Effector memory CD4-positive, alpha-beta T cell (primary cell): Measurements from ENCODE around the gene LIN37.
"Not testable (repeated sequence)": the region's sequence is repeated elsewhere in the genome, so short reads cannot be mapped to it uniquely, and the experiment has no call there.

Source experiments
- DNase-seq, 3 donors: peaks; one replicate each; pipeline ENCODE4 v3.0.0-alpha.2; 2020
- H3K27ac ChIP-seq: 2 replicates; pipeline ENCODE4 v1.7.0; 2013; ENCODE audit warnings: mild to moderate bottlenecking, low read length, moderate library complexity; ENCODE audit not compliant: insufficient read depth, poor library complexity, severe bottlenecking
- H3K27me3 ChIP-seq: replicated peaks from 2 replicates; pipeline ENCODE4 v1.7.0; 2013; ENCODE audit warnings: mild to moderate bottlenecking, low read length; ENCODE audit not compliant: insufficient read depth, control insufficient read depth, poor library complexity, severe bottlenecking
- H3K36me3 ChIP-seq: 2 replicates; pipeline ENCODE4 v1.7.0; 2013; ENCODE audit warnings: mild to moderate bottlenecking, low read length, moderate library complexity; ENCODE audit not compliant: control insufficient read depth, insufficient read depth
- H3K4me1 ChIP-seq: 2 replicates; pipeline ENCODE4 v1.7.0; 2013; ENCODE audit warnings: low read length, mild to moderate bottlenecking; ENCODE audit not compliant: control insufficient read depth, insufficient read depth, poor library complexity, severe bottlenecking
- H3K4me3 ChIP-seq: 2 replicates; pipeline ENCODE4 v1.7.0; 2013; ENCODE audit warnings: low read length, low read depth, mild to moderate bottlenecking; ENCODE audit not compliant: insufficient read depth, poor library complexity, severe bottlenecking
- H3K9me3 ChIP-seq: 2 replicates; pipeline ENCODE4 v1.7.0; 2013; ENCODE audit warnings: mild to moderate bottlenecking, low read length, moderate library complexity; ENCODE audit not compliant: control insufficient read depth

The LIN37 gene

DNA sequence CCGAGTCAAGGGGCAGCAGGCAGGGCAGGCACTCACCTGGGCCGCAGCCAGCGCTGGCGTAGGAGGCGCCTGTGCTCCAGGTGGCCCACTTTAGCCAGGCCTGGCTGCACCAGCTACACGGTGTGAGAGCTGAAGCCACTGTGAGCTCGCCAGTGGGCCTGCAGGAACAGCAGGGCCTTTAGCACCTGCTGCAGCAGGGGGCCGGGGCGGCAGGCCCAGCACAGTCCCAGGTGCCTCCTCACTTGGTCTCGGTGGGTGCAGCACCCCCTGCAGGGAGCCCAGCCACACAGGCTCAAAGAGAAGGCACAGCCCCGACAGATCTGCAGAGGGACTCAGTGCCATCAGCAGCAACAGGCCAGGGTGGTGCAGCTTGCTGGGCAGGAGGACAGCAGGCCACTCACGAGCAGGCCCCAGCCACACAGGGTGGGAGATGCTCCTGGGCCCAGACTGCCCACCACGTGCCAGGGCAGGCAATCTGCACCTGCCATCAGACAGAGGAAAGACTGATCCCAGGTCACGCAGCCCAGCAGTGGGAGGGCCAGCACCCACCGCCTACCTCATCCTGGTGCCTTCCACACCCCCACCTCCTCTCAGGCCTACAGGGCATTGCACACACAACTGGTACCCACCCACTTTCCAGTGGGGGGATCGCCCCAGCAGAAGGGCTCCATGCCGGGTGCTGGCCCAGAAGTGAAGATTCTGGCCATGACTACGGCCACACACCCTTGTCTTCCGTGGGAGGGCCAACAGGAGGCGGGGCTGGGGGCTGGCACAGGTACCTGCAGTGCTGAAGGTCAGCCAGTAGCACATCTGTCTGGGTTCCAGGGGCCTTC, 42.8 kb downstream of the LIN37 start:
- Histone ChIP-seq H3K4me3 (no peak overlapping the region), H3K27ac (no peak overlapping the region), H3K36me3 (no peaks in the 10 kb centered on the region), H3K4me1 (no peaks in the 10 kb centered on the region), H3K27me3 (no peaks in the 10 kb centered on the region), H3K9me3 (no peaks in the 10 kb centered on the region)
- no peak for DNase-seq

DNA sequence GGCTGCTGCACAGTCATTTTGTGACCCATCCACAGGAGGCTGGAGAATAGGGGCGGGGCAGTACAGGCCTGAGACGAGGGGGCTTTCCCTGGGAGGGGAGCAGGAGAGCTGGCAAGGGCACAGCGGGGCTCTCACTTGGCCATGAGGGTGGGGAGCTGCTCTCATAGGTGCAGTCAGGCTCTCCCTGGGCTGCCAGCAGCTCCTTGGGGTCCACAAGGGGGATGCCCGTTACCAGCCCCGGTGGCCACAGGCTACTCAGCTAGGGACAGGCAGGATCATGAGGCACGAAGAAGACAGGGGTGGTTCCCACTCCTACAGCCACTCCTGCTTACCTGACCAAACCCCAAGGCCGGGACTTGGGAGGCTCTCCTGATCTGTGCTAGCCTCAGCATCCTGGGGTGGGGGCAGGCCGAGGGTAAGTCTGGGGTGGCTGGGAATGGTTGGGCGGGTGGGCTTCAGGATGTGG, 43.5 kb downstream of the LIN37 start:
- no peaks in the 10 kb centered on the region for H3K9me3 ChIP-seq
- H3K4me3 ChIP-seq, result no peak overlapping the region
- H3K36me3 ChIP-seq, result no peaks in the 10 kb centered on the region
- DNase-seq, result no peak
- H3K4me1 ChIP-seq, result no peaks in the 10 kb centered on the region
- H3K27ac ChIP-seq, result no peak overlapping the region
- H3K27me3 ChIP-seq, result peaks cover 2% of the 10 kb centered on the region

DNA sequence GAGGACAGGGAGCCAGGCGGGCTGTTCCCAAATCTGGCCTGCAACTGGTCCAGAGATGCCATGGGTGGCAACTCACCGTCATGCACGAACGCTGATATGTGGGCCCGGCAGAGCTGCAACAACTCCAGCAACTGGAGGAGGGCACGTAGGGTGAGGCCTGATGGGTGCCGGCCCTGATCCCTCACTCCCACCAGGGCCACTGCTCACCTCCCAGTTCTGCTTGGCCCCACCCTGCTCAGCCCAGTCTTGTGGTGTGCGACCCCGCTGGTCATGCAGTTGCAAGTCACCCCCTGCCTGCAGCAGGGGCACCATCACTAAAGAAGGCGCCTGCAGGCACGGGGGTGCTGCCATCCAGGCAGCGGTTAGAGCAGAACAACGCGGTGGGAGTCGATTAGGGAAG, 43.9 kb downstream of the LIN37 start:
- Histone ChIP-seq H3K4me1 (no peaks in the 10 kb centered on the region), H3K9me3 (no peaks in the 10 kb centered on the region), H3K36me3 (no peaks in the 10 kb centered on the region), H3K27me3 (peaks cover 6% of the 10 kb centered on the region), H3K4me3 (no peak overlapping the region), H3K27ac (no peak overlapping the region)
- DNase-seq, result no peak

DNA sequence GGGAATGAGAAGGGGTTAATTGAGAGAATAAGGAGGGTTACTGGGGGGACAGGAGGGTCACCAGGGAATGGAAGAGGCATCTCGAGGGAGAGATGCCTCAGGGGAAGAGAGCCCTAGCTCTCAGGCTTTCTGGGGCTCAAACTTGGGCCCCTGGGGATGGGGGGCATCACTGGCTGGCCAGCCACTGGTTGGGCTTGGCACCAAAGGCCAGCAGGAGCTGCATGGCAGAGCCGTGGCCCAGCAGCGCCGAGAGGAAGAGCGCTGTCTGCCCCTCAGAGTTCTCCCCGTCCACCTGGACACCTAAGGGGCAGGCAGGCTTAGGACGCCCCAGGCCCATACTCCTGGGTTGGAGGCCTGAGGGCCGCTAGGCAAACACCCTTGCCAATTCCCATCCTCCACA, 44.5 kb downstream of the LIN37 start:
- Histone ChIP-seq H3K27ac (no peak overlapping the region), H3K9me3 (no peaks in the 10 kb centered on the region), H3K27me3 (peaks cover 7% of the 10 kb centered on the region), H3K36me3 (no peaks in the 10 kb centered on the region), H3K4me3 (no peak overlapping the region), H3K4me1 (no peaks in the 10 kb centered on the region)
- DNase-seq, result no peak

DNA sequence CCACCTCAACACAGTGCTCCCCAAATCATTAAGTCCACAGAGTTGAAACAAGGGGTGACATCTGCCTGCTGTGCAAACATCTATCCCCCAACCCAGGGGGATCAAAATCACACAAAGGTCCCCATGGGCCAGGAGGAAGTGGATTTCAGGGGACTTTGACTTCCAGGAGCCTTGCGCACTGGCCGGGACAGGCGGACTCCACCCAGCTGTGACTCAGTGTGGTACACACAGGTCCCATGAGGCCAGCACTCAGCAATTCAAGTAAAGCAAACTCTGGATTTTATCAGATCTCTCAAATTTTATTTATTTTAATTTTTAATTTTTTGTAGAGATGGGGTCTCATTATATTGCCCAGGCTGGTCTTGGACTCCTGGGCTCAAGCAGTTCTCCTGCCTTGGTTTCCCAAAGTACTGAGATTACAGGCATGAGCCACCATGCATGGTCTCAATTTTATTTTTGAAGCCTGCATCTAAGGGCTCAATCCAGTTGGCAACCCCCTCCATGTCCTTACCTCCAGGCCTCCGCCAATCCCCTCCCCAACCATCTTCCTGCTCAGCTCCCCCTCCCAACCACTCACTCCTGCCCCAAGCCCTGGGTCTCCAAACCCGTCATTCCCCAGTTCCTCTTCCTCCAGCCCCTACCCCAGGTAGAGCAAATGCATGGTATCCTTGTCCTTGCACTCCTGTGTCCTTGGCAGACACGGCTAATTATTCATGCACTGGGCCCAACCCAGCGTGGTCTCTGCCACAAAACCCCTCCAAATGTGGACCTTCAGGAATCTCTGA, 45.2 kb downstream of the LIN37 start:
- no peak for DNase-seq
- Histone ChIP-seq H3K36me3 (no peaks in the 10 kb centered on the region), H3K27ac (no peak overlapping the region), H3K9me3 (no peaks in the 10 kb centered on the region), H3K27me3 (peaks cover 7% of the 10 kb centered on the region), H3K4me3 (no peak overlapping the region), H3K4me1 (no peaks in the 10 kb centered on the region)

DNA sequence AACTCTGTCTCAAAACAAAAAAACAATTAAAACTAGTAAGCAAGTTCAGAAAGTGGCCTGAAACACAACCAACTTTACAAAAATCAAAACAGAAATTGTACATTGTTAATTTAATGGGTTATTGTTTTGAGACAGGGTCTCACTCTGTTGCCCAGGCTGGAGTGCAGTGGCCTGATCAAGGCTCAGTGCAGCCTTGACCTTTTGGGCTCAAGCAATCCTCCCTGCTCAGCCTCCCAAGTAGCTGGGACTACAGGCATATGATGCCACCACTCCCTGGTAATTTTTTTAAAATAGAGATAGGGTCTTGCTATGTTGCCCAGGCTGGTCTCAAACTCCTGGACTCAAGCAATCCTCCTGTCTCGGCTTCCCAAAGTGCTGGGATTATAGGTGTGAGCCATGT, 47.2 kb downstream of the LIN37 start:
- H3K4me3 ChIP-seq, H3K27me3 ChIP-seq, H3K36me3 ChIP-seq, H3K9me3 ChIP-seq, DNase-seq, H3K4me1 ChIP-seq, H3K27ac ChIP-seq: not testable (repeated sequence)

DNA sequence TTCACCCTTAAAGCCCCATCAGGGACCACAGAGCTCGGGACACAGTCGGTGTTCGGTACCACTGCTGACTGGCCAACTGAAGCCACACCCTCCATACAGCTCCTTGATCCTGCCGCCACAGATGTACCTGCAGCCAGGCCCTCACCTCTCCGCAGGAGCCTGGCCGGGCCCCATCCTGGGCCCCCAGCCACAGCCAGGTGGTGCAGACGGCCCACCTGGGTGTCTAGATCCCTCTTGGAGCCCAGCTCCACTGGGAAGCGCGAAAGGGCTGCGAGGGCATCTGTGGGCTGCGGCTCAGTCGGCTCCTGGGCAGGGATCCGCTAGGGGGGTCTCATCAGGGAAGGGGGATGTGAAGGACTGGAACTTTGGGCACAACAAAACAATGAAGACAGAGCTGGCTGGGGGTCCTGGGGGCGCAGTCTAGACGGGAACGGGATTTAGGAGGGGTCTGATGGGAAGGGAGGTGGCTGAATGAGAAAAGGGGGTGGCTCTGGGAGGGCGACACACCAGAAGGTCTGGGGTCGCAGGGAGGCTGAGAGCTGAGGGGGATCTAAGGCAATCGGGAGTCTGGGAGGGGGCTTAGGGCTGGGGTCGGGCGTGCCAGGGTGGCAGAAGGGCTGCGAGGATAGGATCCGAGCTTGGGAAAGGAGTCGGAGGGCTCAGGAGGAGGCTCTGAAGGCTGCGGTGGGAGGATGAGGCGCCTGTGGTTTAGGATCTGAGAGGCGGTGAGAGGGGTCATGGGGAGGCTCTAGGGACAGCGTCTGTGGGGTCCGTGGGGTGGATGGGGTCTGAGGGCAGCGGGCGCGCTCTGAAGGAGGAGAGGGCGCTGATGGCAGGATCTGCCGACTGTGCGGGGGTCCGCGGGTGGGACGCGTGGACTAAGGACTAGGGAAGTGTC, 48.5 kb downstream of the LIN37 start:
- Histone ChIP-seq H3K27ac (no peak overlapping the region), H3K4me1 (no peaks in the 10 kb centered on the region), H3K9me3 (no peaks in the 10 kb centered on the region), H3K4me3 (no peak overlapping the region), H3K36me3 (no peaks in the 10 kb centered on the region), H3K27me3 (peaks cover 7% of the 10 kb centered on the region)
- no peak for DNase-seq

DNA sequence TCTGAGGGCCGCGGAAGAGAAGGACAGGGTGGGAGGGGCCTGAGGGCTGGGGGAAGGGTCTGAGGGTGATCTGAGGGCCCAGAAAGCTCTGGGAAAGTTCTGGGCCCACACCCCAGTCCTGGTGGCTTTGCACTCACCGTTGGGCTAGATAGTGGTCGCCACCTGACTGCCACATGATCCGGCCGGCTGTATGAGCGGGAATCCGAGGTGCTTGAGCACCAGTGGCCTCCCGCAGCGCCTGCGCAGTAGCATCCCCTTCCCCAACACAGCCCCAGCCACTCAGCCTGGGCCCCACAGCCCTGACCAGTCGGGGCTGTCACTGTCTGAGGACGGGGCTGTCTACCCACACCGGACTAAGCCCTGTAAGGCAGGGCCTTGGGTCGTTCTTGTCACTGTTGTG, 49.3 kb downstream of the LIN37 start:
- Histone ChIP-seq H3K36me3 (no peaks in the 10 kb centered on the region), H3K4me3 (no peak overlapping the region), H3K27me3 (peaks cover 7% of the 10 kb centered on the region), H3K4me1 (no peaks in the 10 kb centered on the region), H3K27ac (no peak overlapping the region), H3K9me3 (no peaks in the 10 kb centered on the region)
- no peak for DNase-seq

DNA sequence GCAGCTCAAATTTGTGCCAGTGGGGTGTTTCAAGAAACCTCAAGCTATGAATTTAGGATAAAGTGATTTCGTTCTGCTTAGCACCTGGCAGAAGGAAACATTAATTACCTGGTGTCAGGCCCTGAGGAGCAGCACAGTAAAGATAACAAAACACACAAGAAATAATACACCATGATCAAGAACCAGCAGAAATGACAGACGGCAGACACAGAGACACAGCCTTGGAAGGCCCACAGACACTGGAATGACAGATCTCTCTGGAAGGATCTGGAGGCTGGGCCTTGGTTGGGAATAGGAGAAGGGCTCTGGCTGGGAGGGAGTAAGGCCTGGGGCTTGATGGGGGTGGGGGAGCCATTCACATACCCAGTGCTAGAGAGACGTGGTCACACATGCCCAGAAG, 53.5 kb downstream of the LIN37 start:
- Histone ChIP-seq H3K27me3 (peaks cover 5% of the 10 kb centered on the region), H3K4me3 (no peak overlapping the region), H3K36me3 (no peaks in the 10 kb centered on the region), H3K4me1 (no peaks in the 10 kb centered on the region), H3K27ac (no peak overlapping the region), H3K9me3 (no peaks in the 10 kb centered on the region)
- DNase-seq, result no peak
